ENCODE results near the gene LRP4. TPM values are rescaled to one million over a fixed set of nuclear protein-coding genes. Genes with fewer than 3 reads are reported as not detected.

LRP4 gene
- total RNA-seq, 4 donors from 2014 or later: 2.3 to 7.4 (median 3.5) TPM

DNA sequence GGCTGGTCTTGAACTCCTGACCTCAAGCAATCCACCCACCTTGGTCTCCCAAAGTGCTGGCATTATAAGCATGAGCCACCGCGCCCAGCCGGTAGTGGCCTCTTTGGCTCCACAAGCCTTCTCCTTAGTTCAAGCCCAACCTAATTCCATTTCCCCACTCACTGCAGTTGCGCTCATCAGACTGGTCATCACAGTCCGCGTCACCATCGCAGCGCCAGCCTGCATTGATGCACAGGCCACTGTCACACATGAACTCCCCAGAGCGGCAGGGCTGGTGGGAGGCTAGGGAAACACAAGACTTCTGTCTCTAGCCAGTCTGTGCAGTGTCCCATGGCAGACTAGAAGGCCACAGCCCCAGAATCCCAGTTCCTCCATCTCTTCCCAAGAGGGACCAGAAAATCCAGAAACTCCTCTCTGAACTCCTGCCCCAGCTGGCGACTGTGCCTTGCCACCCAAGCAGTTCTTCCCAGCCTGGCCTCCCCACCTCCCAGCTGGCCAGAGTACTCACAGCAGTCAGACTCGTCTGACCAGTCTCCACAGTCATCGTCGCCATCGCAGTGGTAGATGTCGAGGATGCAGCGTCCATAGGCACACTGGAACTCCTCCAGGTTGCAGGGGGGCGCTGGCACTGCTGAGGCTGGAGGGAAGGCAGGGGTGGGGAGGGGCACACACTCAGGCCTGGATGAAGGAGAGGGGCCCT is 19.8 kb downstream of the LRP4 start:
- intact Hi-C loops (cut with DNase I): no loop called here
- Histone ChIP-seq H3K4me1 (peaks cover 5 to 7% (median 6%) of the 10 kb centered on the region in 4 donors), H3K27ac (replicated peaks in 1 of 4) (no peak overlapping the region), H3K4me3 (no peak overlapping the region), H3K36me3 (peaks cover 0 to 24% (median 16%) of the 10 kb centered on the region in 4 donors), H3K27me3 (no peaks in the 10 kb centered on the region), H3K9me3 (no peaks in the 10 kb centered on the region)
- DNase-seq (ENCODE audit: extremely low spot score): no peak
- 97% methylated on average over 16 of the region's 17 CpGs for WGBS
- TF ChIP-seq POLR2A (IDR thresholded peaks at IDR 0.05; ENCODE audit: low read depth): no peak
- TF ChIP-seq, protein P1, sequence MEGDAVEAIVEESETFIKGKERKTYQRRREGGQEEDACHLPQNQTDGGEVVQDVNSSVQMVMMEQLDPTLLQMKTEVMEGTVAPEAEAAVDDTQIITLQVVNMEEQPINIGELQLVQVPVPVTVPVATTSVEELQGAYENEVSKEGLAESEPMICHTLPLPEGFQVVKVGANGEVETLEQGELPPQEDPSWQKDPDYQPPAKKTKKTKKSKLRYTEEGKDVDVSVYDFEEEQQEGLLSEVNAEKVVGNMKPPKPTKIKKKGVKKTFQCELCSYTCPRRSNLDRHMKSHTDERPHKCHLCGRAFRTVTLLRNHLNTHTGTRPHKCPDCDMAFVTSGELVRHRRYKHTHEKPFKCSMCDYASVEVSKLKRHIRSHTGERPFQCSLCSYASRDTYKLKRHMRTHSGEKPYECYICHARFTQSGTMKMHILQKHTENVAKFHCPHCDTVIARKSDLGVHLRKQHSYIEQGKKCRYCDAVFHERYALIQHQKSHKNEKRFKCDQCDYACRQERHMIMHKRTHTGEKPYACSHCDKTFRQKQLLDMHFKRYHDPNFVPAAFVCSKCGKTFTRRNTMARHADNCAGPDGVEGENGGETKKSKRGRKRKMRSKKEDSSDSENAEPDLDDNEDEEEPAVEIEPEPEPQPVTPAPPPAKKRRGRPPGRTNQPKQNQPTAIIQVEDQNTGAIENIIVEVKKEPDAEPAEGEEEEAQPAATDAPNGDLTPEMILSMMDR (IDR thresholded peaks at IDR 0.05): no peak
- TF ChIP-seq POLR2AphosphoS5 (IDR thresholded peaks at IDR 0.05): no peak
- TF ChIP-seq EP300 (IDR thresholded peaks at IDR 0.05): no peak

DNA sequence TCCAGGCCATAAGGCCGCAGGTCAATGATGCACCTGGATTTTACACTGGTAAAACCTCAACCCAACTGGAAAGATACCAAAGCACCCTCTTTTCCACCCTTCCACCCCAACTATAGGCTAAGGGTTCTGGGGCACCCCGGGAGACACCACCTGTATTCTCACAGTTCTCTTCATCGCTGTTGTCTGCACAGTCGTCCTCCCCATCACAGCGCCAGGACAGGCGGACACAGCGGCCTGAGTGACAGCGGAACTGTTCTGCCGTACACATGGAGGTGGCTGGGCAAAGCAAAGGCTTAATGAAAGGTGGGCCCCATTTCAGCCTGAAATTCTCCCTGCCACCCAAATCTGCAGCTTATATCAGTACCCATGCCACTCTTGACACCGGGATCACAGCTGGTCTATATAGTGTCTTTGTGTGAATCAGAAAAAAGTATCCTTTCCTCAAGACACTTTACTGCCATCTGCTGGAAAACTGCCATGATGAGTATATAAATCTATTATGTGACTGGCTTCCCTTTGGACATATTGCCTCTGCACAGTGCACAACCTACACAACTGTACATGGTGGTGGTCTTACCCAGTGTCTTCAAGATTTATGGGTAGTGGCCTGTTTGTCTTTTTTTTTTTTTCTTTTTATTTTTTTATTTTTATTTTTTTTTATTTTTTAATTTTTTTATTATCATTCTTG is 21.5 kb downstream of the LRP4 start:
- no peaks in the 10 kb centered on the region for H3K27me3 ChIP-seq
- no peak for DNase-seq (ENCODE audit: extremely low spot score)
- peaks cover 0 to 35% (median 16%) of the 10 kb centered on the region in 4 donors for H3K36me3 ChIP-seq
- H3K4me3 ChIP-seq: no peak overlapping the region
- peaks cover 5 to 7% (median 6%) of the 10 kb centered on the region in 4 donors for H3K4me1 ChIP-seq
- 96% methylated on average over 10 of the region's 10 CpGs for WGBS
- H3K27ac ChIP-seq (replicated peaks in 1 of 4): no peak overlapping the region
- no peak for TF ChIP-seq POLR2A (IDR thresholded peaks at IDR 0.05; ENCODE audit: low read depth)
- TF ChIP-seq, protein P1 (IDR thresholded peaks at IDR 0.05): no peak
- no peak for TF ChIP-seq POLR2AphosphoS5 (IDR thresholded peaks at IDR 0.05)
- TF ChIP-seq EP300 (IDR thresholded peaks at IDR 0.05): no peak
- H3K9me3 ChIP-seq: no peaks in the 10 kb centered on the region
- intact Hi-C loops (cut with DNase I): no loop called here

DNA sequence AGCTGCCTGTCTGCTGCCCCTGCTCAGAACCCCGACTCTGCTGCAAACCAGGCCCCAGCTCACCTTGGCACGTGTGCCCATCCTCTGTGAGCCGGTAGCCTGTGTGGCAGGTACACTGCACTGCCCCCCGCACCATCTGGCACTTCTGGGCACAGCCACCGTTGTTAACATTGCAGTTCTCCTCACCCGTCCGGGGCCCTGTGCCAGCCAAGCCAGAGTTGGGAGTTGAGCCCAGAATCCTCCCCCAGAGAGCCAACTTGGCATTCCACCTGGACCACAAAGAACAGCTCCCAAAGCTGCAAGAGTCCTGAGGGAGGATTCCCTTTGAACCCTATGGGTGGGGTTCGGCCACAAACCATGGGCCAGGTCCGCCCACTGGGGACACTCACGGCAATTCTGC is 22.5 kb downstream of the LRP4 start:
- 64% methylated on average over 9 of the region's 10 CpGs for WGBS
- Histone ChIP-seq H3K9me3 (no peaks in the 10 kb centered on the region), H3K27me3 (no peaks in the 10 kb centered on the region), H3K36me3 (peaks cover 0 to 35% (median 16%) of the 10 kb centered on the region in 4 donors), H3K27ac (replicated peaks in 1 of 4) (no peak overlapping the region), H3K4me3 (no peak overlapping the region), H3K4me1 (peaks cover 5 to 7% (median 6%) of the 10 kb centered on the region in 4 donors)
- no peak for DNase-seq (ENCODE audit: extremely low spot score)
- intact Hi-C loops (cut with DNase I): no loop called here
- TF ChIP-seq POLR2A (IDR thresholded peaks at IDR 0.05; ENCODE audit: low read depth) (no peak), POLR2AphosphoS5 (IDR thresholded peaks at IDR 0.05) (no peak), EP300 (IDR thresholded peaks at IDR 0.05) (no peak)
- TF ChIP-seq, protein P1 (IDR thresholded peaks at IDR 0.05): no peak

DNA sequence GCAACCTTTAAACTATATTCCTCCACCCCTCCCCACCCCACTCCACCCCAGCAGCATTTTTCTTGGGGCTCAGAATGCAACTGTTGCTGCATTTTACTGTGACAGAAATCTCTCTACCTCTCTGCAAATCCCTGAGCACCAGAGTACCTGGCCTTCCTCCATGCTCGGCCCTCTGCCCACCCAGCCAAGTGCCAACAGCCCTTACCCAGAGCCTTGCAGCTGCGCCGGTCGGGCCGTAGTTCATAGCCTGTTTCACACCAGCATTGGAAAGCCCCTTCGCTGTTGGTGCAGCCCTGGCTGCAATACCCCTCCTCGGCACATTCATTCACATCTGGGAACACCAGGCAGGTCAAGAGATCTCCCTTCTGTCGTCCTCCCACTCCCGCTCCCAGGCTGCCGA is 23.4 kb downstream of the LRP4 start:
- H3K27ac ChIP-seq (replicated peaks in 1 of 4): no peak overlapping the region
- no peak overlapping the region for H3K4me3 ChIP-seq
- TF ChIP-seq, protein P1 (IDR thresholded peaks at IDR 0.05): no peak
- TF ChIP-seq EP300 (IDR thresholded peaks at IDR 0.05) (no peak), POLR2AphosphoS5 (IDR thresholded peaks at IDR 0.05) (no peak), POLR2A (IDR thresholded peaks at IDR 0.05; ENCODE audit: low read depth) (no peak)
- H3K9me3 ChIP-seq: no peaks in the 10 kb centered on the region
- intact Hi-C loops (cut with DNase I): no loop called here
- H3K27me3 ChIP-seq: no peaks in the 10 kb centered on the region
- H3K36me3 ChIP-seq: peaks cover 0 to 32% (median 15%) of the 10 kb centered on the region in 4 donors
- WGBS: 93% methylated on average over 10 of the region's 10 CpGs
- no peak for DNase-seq (ENCODE audit: extremely low spot score)
- peaks cover 5 to 7% (median 6%) of the 10 kb centered on the region in 4 donors for H3K4me1 ChIP-seq
